OCI-LY7 (cell line): ENCODE results near the gene LAMA4.

Experiments
- EZH2phosphoT487 ChIP-seq: fragments of 200-600 bp; sonication (generic); IDR thresholded peaks from 2 replicates; pipeline ENCODE4 v1.6.1; 2018; ENCODE audit warnings: low read depth, borderline replicate concordance, mild to moderate bottlenecking, mixed run types, antibody characterized with exemption, low read length, moderate library complexity, mixed read lengths
- TF ChIP-seq, protein P1 (sequence below): fragments of 200-600 bp; sonication (generic); conservative IDR thresholded peaks from 2 replicates; pipeline ENCODE4 v1.5.1; 2014; ENCODE audit warnings: mild to moderate bottlenecking, antibody characterized with exemption, low read length, moderate library complexity, mixed read lengths

DNA sequence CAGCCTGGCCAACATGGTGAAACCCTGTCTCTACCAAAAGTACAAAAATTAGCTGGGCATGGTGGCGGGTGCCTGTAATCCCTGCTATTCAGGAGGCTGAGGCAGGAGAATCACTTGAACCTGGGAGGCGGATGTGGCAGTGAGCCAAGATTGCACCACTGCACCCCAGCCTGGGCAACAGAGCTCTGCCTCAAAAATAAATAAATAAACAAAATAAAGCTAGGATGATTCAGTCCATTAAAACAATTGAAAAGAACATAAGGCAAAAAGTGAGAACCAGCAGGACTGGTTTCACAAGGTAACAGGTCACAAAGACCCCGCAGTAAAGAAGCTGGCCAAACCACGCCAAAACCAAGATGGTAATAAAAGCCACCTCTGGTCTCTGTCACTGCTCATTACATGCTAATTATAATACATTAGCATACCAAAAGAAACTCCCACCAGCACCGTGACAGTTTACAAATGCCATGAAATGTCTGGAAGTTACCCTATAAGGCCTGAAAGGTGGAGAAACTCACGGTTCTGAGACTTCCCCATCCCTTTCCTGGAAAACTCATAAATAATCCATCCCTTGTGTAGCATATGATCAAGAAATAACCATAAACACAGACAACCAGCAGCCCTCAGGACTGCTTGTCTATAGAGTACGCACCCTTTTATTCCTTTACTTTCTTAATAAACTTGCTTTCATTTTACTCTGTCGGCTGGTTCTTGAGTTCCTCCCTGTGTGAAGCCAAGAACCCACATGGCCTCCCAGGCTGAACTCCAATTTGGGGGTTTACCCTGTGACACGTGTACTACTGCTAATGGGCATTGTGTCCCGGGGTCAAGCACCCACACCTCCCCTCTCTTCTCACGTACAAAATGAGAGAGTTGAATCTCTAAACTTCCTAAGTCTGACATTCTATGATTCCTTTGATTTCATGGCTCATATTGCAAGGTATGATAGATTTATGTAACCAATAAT is 10.2 kb downstream of the LAMA4 start:
- TF ChIP-seq, protein P1, sequence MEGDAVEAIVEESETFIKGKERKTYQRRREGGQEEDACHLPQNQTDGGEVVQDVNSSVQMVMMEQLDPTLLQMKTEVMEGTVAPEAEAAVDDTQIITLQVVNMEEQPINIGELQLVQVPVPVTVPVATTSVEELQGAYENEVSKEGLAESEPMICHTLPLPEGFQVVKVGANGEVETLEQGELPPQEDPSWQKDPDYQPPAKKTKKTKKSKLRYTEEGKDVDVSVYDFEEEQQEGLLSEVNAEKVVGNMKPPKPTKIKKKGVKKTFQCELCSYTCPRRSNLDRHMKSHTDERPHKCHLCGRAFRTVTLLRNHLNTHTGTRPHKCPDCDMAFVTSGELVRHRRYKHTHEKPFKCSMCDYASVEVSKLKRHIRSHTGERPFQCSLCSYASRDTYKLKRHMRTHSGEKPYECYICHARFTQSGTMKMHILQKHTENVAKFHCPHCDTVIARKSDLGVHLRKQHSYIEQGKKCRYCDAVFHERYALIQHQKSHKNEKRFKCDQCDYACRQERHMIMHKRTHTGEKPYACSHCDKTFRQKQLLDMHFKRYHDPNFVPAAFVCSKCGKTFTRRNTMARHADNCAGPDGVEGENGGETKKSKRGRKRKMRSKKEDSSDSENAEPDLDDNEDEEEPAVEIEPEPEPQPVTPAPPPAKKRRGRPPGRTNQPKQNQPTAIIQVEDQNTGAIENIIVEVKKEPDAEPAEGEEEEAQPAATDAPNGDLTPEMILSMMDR = no peak
- no peak for TF ChIP-seq EZH2phosphoT487
